CD4-positive, alpha-beta T cell treated with Interleukin-21 for 1 hour (primary cell): ENCODE data around the gene PLVAP.

Source experiments
- DNase-seq: peaks from one replicate; pipeline ENCODE4 v3.0.0-alpha.2; 2020

PLVAP gene, protein sequence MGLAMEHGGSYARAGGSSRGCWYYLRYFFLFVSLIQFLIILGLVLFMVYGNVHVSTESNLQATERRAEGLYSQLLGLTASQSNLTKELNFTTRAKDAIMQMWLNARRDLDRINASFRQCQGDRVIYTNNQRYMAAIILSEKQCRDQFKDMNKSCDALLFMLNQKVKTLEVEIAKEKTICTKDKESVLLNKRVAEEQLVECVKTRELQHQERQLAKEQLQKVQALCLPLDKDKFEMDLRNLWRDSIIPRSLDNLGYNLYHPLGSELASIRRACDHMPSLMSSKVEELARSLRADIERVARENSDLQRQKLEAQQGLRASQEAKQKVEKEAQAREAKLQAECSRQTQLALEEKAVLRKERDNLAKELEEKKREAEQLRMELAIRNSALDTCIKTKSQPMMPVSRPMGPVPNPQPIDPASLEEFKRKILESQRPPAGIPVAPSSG

DNA sequence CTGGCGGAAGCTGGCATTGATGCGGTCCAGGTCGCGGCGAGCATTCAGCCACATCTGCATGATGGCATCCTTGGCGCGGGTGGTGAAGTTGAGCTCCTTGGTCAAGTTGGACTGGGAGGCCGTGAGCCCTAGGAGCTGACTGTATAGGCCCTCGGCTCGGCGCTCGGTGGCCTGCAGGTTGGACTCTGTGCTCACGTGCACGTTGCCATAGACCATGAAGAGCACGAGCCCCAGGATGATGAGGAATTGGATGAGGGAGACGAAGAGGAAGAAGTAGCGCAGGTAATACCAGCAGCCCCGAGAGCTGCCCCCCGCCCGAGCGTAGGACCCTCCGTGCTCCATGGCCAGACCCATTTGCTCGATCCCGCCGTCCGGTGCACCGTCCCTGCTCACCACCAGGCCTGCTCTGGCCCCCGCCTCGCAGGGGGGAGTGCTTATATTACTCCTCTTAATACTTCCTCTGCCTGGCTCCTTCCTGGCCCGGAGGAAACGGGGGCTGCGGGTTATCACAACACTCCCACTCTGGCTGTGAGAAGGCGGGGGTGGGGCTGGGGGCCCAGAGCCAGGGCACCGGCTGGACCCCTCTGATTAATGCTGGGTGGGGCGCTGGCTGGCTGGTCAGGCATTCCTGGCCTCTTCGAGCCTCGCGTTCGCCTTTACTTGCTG is at the start of gene PLVAP:
Gene PLVAP (minus strand): TSS at position 408 of the 666 bp plus-strand sequence. CDS start 54 bp downstream, at position 354.
- DNase-seq = no peak

DNA sequence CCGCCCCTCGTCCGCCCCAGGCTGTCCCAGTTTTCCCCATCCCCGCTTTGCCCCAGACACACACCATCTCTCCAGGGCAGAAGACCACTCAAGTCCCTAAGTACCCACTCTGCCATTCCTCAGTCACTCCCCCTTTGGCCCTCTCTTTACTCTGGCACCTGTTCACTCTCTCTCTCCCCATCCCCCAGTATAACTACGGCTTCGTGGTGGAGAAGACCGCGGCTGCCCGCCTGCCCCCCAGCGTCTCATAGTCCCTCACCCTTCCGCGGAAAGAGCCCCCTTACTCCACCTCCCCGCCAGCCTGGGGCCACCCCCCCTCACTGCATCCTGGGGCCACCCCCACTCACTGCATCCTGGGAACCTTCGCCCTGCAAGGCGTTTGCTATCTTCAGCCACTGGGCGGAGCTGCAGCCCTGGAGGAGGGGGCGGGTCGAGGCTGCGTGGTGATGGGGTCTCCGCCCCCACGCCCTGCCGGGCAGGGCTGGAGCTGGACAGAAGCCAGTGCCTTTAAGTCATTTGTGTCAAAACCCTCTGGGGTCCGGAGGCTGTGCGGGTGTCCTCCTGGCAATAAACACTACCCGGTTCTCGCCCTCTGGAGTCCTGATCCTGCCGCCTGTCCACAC is 47.7 kb upstream of the PLVAP start:
- peak; percentile 21 for DNase-seq

DNA sequence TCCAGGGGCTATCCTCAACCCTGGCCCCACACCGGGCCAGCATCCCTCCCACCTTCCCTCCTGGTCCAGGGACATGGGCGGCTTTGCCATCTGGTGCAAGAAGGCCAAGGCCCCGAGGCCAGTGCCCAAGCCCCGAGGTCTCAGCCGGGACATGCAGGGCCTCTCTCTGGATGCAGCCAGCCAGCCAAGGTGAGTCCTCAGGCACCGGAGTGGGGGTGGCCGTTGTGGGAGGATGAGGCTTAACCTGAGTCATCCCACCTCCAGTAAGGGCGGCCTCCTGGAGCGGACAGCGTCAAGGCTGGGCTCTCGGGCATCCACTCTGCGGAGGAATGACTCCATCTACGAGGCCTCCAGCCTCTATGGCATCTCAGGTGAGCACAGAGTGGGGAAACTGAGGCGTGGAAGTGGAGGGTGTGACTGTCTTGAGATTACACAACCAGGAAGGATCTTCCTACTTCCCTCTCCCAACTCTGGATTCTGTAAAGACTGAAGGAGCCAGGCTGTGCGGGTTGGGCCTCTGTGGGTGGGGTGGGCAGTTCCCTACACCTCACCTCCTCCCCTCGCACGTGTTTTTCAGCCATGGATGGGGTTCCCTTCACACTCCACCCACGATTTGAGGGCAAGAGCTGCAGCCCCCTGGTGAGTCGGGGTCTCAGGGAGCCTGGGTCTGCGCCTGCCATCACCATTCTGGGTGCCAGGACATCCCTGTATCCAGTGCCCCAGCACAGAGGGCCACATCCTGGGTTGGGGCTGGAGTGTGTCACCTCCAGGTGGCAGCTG is 46.5 kb upstream of the PLVAP start:
- DNase-seq = no peak

DNA sequence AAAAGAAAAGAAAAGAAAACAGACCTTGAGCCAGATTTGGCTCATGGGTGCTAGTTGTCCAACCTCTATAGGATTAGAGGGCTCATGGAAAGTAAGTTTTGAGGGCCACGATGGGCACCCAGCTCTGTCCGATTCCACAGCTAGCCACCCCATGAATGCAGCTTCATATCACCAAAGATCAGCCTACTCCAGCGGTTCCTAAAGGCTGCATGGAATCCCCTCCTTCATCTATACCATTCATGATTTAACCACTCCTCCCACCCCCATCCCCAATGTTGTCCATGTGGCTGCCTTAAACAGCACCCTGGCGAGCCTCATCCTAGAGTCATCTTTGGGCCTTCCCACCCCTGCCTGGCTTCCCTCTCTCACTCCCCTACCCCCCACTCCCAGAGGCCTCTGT is 44.8 kb upstream of the PLVAP start:
- DNase-seq = no peak

DNA sequence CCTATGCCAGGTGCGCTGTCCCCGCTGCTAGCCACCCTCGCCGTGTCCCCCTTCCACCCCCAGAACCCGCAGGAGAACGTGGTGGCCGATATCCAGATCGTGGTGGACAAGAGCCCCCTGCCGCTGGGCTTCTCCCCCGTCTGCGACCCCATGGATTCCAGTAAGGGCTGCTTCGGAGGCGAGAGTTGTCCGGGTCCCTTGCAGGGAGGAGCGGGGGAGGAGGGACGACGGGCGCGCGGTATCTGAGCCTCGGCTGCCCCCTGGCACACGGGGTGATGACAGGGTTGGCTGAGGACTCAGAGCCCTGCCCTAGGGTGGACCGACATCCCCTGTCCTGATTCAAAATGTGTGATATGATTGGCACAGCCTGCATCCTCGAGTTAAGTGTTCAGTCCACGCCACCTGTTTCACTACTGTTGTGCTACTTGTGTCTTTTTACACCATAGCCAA is 43.4 kb upstream of the PLVAP start:
- peak; percentile 24 for DNase-seq

DNA sequence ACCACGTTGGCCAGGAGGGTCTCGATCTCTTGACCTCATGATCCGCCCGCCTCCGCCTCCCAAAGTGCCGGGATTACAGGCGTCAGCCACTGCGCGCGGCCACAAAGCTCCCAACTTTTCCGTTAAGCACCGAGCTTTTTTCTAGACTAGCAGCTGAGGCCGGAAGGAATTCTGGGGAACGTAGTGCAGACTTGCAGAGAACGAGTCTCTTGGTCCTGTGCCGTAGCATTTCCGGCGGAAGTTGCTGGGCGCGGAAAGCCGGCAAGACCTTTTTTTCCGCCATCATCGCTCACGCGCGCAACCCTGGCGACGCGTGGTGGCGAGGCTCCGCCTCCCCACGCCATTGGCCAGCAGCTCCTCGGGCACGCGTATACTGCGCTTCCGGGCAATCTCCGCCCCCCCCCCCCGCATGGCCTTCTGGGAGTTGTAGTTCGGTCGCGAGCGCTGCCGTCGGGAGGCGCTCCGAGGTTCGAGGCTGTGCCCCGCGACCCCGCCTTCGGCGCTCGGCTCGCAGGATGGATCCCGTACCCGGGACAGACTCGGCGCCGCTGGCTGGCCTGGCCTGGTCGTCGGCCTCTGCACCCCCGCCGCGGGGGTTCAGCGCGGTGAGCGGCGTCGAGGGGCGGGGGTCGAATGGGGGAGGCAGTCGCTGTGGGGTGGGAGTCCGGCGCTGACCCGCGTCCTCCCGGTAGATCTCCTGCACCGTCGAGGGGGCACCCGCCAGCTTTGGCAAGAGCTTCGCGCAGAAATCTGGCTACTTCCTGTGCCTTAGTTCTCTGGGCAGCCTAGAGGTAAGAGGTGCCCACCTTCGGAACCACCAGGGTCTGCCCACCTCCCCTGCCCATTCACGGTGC is 42.7 kb upstream of the PLVAP start, which contains the start of gene MVB12A:
Gene MVB12A (plus strand): TSS at position 427 of the 854 bp plus-strand sequence. CDS start 89 bp downstream, at position 516.
- DNase-seq = peak; percentile 97

DNA sequence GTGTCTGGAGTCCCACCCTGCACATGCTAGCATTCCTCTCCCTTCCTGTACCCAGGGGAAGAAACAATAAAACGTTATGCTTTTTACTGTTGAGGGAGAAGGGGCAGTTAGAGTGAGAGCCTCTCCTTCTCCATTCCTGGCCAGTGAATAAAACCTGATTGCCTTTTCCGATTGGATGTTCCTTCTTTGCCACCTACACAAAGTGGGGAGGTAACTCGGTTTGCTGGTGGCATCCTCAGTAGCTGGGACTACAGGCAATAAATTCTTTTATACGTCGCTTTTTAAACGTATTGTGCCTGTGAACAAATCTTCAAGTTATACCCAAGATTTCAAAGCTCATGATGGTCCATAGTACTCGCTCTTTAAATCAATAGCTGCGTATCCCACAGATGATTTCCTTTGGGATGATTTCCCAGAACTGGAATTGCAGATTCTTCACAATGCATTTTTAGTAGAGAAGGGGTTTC is 42.0 kb upstream of the PLVAP start:
- DNase-seq = no peak

DNA sequence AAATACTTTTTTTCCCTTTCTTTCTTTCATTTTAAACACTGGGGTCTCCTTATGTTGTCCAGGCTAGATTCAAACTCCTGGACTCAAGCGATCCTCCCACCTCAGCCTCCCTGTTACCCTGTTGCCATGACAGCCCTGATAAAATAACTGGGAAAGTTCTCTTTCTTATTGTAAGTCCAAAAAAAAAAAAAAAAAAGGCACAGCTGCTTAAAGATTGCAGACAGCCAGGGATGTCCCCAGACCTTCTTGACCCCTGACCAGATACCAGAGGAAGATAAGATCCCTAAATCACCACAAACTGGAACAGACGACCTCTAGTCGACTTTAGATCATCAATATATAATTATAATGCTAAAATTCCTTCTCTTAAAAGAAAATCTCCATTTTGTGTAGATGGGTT is 41.6 kb upstream of the PLVAP start:
- DNase-seq = no peak

DNA sequence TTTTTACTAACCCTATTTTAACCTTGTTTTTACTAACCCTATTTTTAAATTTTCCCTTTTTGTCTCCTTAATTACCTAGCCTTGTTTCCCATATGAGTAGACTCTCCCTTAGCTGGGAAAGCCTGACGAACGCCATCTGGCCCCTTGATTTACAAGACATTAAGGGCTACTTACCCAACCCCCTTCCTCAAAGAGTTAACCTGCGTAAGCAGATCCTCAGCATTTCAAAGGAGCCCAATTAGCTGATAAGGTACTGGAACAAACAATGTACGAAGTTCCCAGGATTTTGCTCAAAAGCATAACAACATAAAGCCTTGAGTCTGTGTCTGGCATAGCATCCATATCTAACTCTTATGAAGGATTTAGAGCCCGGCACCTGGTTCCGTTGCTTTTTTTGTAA is 38.0 kb upstream of the PLVAP start:
- DNase-seq = no peak

DNA sequence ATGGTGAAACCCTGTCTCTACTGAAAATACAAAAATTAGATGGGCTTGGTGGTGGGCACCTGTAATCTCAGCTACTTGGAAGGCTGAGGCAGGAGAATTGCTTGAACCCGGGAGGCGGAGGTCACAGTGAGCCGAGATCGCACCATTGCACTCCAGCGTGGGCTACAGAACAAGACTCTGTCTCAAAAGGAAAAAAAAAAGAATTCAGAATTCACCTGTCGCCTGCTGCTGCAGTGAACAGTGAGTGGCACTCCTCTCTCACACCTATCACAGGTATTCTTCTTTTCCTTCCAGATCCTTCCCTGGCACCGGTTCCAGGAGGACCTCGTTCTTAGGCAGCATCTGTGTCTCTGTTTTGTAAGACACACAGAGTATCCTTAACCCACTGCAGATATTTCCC is 37.0 kb upstream of the PLVAP start:
- no peak for DNase-seq

DNA sequence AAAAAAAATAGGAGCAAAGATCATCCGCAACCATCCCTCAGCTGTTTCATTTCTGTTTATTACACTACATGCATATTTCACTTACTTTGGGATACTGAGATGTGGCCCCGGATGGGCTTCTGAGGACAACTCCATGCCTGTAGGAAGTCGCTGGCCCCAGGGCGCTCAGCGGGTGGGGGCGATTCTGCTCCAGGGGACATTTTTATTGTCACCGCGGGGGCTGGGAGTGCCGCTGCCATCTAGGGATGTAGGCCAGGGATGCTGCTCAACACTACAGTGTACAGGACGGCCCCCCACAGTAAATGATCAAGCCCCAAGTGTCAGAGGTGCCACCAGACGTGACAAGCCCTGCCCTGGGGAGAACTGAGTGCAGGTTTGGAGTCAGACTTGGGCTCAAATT is 34.7 kb upstream of the PLVAP start:
- DNase-seq = no peak

DNA sequence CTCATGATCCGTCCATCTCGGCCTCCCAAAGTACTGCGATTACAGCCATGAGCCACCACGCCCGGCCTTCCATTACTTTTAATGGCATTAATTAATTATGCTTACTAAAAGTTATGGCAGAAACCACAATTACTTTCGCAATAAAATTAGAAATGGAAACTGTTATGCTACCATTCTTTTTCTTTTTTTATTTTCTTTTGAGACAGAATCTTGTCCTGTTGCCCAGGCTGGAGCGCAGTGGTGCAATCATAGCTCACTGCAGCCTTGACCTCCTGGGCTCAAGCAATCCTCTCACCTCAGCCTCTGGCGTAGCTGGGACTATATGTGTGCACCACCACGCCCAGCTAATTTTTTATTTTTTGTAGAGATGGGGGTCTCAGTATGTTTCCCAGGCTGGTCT is 32.8 kb upstream of the PLVAP start:
- DNase-seq = no peak

DNA sequence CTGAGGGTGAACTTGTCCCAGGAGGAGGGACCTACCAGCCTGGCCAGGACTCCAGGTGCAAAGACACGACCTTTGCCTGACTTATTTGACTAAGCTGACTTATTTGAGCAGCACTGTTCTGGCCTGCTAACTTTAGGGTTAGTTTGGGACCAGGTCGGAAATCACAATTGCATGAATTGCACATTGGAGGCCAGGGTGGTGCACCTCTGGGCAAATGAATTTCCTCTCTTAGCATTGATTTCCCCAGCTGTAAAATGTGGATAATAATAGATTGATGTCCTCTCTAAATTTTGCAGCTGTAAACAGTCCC is 29.7 kb upstream of the PLVAP start:
- no peak for DNase-seq

DNA sequence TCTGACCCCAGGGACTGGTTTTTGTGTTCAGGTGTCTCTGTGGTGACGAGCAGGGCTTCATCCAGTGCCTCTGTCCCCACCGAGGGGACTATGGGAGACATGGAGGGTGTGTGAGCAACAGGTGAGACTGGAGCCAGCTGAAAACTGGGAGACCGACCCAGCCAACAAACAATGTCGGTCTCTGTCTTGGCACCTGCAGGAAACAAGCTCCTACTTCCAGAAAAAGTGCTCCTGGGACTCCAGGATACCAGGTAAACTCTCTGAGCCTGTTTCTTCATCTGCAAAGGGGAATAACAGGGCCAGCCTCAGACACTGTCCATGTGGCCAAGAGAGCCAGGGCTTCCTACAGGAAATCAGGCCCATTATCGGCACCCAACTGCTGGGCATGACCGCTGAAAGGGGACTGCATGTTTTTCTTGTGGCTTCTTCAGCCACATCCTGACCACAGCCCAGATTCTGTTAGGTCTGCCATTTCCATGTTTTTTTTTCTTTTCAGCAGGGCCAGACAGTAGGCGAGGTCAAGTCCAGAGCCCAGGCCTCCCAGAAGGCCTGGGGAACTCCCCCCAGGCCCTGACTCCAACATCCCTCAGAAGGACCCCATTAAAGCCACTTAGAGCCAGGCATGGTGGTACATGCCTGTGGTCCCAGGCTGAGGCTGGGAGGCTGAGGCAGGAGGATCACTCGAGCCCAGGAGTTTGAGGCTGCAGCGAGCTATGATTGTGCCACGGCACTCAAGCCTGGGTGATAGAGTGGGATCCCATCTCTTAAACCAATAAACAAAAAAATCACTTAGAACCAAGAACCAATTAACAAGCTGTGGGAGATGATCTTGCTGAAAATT is 29.1 kb upstream of the PLVAP start:
- peak; percentile 40 for DNase-seq

DNA sequence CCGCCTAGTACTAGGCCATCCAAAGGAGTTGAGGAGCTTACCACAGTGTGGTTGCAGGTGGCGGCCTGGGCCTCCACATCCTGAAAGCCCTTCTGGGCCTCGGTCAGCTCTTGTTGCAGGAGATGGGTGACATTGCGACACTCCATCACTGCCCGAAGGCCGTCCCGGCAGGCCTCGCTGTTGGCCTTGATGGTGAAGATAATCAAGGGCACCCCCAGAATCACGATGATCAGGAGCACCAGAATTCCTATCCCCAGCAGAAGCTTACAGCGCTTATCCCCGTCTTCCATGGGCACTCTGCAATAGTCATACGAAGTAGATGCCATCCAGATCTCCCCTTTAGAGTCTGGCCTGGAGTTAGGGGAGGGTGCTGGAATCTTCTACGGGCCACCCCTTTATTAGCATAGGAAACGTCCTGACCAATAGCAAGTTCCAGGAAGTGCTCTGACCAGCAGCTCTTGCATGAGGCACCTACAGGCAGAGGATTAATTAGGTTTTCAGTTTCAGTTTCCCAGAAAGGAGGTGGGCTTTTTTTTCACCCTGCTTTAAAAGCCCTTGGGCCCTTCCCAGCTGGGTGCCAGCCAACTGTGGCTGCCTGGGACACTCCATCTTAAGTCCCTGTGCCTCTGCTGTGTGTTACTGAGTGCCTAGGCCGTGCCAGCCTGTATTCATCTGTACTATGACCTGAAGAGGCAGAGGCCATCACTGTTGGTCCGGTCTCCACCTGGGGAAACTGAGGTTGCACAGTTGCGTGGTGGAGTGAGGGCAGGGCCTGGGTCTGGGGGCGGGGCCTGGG is 28.3 kb upstream of the PLVAP start, which contains the start of gene BST2:
Gene BST2 (minus strand): TSS at position 381 of the 796 bp plus-strand sequence. CDS start 55 bp downstream, at position 326.
- peak; percentile 84 for DNase-seq

DNA sequence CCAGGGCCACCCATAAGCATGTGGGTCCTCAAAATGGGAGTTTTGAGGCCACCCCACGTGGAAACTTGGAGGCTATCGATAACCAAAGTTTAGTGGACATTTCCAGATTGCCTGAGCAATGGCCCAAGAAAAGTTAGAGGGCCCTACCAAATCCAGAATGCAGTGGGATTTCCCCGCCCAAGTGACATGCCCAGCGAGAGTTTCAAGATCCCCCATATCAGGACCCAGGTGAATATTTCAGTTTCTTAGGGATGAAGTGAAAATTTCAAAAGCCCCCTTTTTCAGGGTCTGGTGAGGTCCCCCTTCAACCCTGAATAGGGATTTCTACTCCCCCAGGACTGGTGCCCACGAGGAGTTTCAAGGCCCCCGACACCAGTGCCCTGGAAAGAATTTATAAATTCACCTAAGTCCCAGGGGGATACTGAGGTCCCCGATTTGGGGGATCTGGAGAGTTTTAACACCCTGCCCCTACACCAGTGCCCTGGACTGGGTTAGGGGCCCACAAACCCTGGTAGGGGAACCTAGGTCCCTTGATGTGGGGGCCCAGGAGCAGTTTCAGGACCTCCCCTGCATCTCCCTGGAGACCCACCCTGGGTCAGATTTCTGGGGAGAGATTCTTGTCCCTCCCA is 27.6 kb upstream of the PLVAP start:
- DNase-seq = no peak

DNA sequence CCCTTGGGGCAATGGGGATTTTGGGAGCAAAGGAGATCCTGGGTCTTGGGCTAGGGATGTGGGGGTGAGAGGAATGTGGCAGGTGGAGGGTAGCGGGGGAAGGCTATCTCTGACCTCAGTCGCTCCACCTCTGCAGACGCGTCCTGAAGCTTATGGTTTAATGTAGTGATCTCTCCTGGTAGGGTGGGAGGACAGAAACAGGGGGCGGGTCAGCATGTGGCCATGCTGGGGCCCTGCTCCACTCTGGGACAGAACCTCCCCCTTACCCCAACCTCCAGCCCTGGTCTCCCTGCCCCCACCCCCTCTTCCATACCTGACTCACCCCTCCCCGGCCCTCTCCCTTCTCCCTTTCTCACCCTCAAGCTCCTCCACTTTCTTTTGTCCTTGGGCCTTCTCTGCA is 26.9 kb upstream of the PLVAP start:
- DNase-seq = no peak

DNA sequence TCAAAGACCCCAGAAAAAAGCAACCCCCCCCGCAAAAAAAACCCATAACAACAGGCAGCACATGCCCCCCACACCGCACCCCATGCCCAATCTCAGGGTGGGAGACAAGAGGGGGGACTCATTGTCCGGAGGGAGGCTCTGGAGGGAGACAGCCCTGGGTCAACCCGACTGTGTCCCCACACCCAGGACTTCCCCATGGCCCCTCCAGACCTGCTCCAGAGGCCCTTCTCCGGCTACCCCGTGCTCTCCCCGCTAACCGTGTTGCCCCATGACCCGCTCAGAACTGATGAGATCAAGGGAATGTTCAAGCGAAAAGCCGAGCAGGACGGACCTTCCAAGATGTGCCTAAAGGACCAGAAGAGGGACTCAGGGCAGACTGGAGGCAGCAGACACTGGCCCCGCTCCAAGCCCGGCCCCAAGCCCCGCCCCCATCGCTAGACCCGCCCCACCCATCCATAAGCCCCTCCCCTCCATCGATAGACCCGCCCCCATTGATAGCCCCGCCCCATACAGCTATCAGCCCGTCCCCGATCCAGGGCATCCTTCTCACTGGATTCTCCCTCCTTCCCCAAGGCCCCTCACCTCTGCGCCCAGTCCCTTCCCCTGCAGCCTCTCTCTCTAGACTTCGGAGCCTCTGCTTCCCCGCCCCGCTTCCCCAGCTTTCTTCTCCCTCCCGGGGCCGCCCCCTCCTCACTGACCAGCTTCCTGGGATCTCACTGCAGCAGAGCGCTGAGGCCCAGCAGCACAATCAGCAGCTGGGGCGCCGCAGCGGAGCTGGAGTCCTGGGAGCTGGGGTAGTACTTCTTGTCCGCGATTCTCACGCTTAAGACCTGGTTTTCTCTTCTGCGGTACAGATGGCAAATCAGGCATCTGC is 26.1 kb upstream of the PLVAP start:
- DNase-seq = peak; percentile 34
